ENCODE data around the gene TRDMT1.

The TRDMT1 gene

GRCh38 chr10:17210361-17210760 is 8.9 kb upstream of the TRDMT1 start:
- DNase-seq (ENCODE audit: low read depth, low spot score) = no peak

- no peak for DNase-seq (ENCODE audit: low read depth, low spot score)
Measured at GRCh38 chr10:17209881-17210280, 8.4 kb upstream of the TRDMT1 start.

GRCh38 chr10:17209302-17209701 is 7.8 kb upstream of the TRDMT1 start:
- DNase-seq (ENCODE audit: low read depth, low spot score) = no peak

GRCh38 chr10:17208476-17208875 is 7.0 kb upstream of the TRDMT1 start:
- no peak for DNase-seq (ENCODE audit: low read depth, low spot score)

GRCh38 chr10:17206210-17206709 is 4.8 kb upstream of the TRDMT1 start:
- DNase-seq (ENCODE audit: low read depth, low spot score) = no peak

- DNase-seq (ENCODE audit: low read depth, low spot score) = no peak
Measured at GRCh38 chr10:17203416-17203815, 1.9 kb upstream of the TRDMT1 start.

GRCh38 chr10:17202999-17203398 is 1.5 kb upstream of the TRDMT1 start:
- no peak for DNase-seq (ENCODE audit: low read depth, low spot score)

GRCh38 chr10:17202506-17202905 is 1.0 kb upstream of the TRDMT1 start:
- no peak for DNase-seq (ENCODE audit: low read depth, low spot score)

- no peak for DNase-seq (ENCODE audit: low read depth, low spot score)
Measured at GRCh38 chr10:17201794-17202116, 283 bp upstream of the TRDMT1 start.

- DNase-seq (ENCODE audit: low read depth, low spot score) = no peak
Measured at GRCh38 chr10:17200001-17200911, 1.2 kb downstream of the TRDMT1 start.

- DNase-seq (ENCODE audit: low read depth, low spot score) = peak; percentile 62
Measured at GRCh38 chr10:17199351-17199804, 2.1 kb downstream of the TRDMT1 start.

- DNase-seq (ENCODE audit: low read depth, low spot score) = no peak
Measured at GRCh38 chr10:17196573-17196972, 4.9 kb downstream of the TRDMT1 start.

GRCh38 chr10:17196045-17196444 is 5.4 kb downstream of the TRDMT1 start:
- no peak for DNase-seq (ENCODE audit: low read depth, low spot score)

- DNase-seq (ENCODE audit: low read depth, low spot score) = no peak
Measured at GRCh38 chr10:17195083-17195482, 6.4 kb downstream of the TRDMT1 start.

GRCh38 chr10:17190602-17191001 is 10.9 kb downstream of the TRDMT1 start:
- no peak for DNase-seq (ENCODE audit: low read depth, low spot score)

- no peak for DNase-seq (ENCODE audit: low read depth, low spot score)
Measured at GRCh38 chr10:17188644-17189172, 12.8 kb downstream of the TRDMT1 start.

GRCh38 chr10:17185873-17186272 is 15.6 kb downstream of the TRDMT1 start:
- DNase-seq (ENCODE audit: low read depth, low spot score) = no peak

GRCh38 chr10:17183110-17183509 is 18.4 kb downstream of the TRDMT1 start:
- no peak for DNase-seq (ENCODE audit: low read depth, low spot score)

- DNase-seq (ENCODE audit: low read depth, low spot score) = peak; percentile 30
Measured at GRCh38 chr10:17181751-17182150, 19.7 kb downstream of the TRDMT1 start.

- DNase-seq (ENCODE audit: low read depth, low spot score) = no peak
Measured at GRCh38 chr10:17181110-17181509, 20.4 kb downstream of the TRDMT1 start.

GRCh38 chr10:17179002-17179401 is 22.5 kb downstream of the TRDMT1 start:
- DNase-seq (ENCODE audit: low read depth, low spot score) = no peak

GRCh38 chr10:17178006-17178405 is 23.5 kb downstream of the TRDMT1 start:
- DNase-seq (ENCODE audit: low read depth, low spot score) = no peak

- no peak for DNase-seq (ENCODE audit: low read depth, low spot score)
Measured at GRCh38 chr10:17177014-17177413, 24.5 kb downstream of the TRDMT1 start.
